Activated effector memory CD4-positive, alpha-beta T cell treated with Interleukin-2 at 50 U/mL for 16 hours (primary cell): Measurements from ENCODE around the gene CFAP161.

Experiments
- DNase-seq: peaks from one replicate; pipeline ENCODE4 v3.0.0-alpha.2; 2020

CFAP161 gene

DNA sequence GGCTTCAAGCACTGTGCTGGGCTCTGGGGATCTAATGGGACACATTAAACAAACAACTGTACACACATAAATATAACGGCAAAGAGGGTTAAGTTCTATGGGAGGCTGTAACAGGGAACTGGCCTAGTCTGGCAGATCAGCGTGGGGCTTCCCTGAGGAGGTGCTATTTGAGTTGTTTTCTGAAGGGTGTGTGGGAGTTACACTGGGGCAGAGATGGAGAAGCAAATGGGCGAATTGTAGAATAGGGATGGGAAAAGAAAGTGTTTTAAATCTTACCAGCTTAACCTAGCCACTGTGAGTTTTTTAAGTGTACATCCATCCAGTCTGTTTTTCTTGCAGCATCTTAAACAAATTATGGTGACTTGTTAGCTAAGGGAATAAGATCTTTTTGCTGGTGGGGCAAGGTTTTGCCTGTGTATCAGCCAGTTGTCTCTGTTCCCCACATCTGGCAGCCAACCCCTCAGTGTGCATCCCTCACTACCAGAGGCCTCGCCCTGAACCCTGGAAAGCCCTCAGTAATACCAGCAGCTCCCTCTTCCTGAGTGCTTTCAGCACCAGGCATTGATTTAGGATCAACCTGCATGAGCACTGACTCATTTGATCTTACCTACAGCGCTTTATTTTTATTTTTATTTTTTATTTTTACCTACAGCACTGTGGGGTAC lies 51.7 kb downstream of the CFAP161 start:
- no peak for DNase-seq

- no peak for DNase-seq
Measured at GRCh38 chr15:81188354-81188753, 54.3 kb downstream of the CFAP161 start.

DNA sequence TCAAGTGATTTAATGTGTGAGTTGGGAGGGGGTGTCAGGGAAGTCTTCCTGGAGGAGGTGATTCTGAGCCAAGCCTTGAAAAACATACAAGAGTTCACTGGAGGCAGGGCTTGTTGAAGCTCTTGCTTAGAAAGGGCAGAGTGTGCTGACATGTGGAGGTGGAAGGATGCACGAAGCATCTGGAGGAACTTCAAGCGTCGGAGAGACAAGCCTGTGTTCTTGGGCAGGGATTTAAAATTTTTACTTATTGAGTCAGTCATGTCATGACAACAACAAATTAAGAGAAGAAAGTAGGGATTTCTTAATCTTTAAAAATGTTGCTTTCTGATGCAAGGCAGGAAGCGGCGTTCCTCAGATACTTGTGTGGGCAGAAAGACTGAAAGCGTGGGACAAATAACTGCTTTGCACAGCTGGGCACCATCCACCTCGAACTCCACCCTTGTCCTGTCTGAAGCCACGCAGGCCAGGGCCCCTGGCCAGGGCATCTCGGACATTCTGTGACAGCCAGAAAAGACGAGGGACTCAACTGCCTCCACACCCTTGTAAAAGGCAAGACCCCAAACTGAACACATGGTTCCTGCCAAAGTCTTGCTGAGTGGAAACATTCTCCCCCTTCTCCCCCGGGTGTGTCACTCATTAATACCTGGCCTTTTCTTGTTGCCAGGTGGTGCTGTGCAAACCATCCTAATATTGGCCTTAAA lies 55.7 kb downstream of the CFAP161 start:
- DNase-seq: no peak

- no peak for DNase-seq
Measured at GRCh38 chr15:81190922-81191507, 56.9 kb downstream of the CFAP161 start.

DNA sequence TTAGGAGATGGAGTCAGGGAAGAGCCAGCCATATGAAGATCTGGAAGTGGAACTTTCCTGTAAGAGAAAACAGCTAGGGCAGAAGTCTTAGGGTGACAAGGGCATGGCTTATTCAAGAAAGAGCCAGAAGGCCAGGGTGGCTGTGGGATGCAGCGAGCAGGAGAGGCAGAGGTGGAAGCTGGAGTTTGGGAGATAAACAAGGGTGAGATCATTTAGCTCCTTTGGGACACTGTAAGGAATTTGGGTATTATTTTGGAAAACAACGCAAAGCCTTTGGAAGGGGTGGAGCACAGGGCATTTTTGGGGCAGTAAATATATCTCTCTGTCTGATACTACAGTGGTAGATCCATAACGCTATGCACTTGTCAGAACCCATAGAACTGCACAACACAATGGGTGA lies 57.6 kb downstream of the CFAP161 start:
- no peak for DNase-seq

DNA sequence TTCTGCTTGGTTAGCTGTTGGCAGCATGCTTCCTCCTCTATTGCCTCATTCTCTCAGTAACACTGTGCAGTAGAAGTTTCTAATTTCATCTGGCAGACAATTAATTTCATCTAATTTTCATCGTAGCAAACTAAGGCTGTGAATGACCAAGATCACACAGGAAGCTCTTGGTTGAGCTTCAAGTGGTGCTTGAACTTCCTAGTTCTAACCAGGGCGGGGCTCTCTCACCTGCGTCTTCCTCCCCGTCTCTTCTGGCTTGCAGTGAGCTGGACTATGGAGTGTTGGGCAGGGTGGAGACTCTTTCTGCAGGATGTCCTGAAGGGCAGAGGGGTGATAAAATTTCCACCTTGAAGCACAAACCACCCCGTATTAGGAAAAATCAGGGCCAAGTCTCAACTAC lies 60.7 kb downstream of the CFAP161 start:
- no peak for DNase-seq

- no peak for DNase-seq
Measured at GRCh38 chr15:81195339-81195864, 61.3 kb downstream of the CFAP161 start.

- no peak for DNase-seq
Measured at GRCh38 chr15:81196576-81197254, 62.6 kb downstream of the CFAP161 start, which contains the start of gene IL16. Gene IL16 (plus strand): TSS chr15:81196879. CDS start chr15:81225400, 28,521 bp downstream.

DNA sequence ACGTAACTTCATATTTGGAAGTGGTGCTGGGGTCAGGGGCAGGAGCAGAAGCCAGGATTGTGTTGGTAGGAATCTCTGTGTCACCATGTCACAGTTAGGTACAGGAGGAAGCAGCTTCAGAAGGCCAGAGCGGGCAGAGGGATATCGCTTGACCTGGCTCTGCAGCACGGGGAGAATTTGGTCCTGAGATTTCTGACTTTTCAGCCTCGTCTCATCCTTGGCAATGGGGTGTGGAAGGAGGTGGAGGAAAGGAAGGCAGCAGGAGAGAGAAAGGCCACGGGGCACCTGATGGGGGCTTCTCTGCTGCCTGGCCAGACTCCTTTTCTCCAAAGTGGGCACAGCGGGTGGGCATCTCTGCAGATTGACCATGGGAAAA lies 63.2 kb downstream of the CFAP161 start:
- no peak for DNase-seq

DNA sequence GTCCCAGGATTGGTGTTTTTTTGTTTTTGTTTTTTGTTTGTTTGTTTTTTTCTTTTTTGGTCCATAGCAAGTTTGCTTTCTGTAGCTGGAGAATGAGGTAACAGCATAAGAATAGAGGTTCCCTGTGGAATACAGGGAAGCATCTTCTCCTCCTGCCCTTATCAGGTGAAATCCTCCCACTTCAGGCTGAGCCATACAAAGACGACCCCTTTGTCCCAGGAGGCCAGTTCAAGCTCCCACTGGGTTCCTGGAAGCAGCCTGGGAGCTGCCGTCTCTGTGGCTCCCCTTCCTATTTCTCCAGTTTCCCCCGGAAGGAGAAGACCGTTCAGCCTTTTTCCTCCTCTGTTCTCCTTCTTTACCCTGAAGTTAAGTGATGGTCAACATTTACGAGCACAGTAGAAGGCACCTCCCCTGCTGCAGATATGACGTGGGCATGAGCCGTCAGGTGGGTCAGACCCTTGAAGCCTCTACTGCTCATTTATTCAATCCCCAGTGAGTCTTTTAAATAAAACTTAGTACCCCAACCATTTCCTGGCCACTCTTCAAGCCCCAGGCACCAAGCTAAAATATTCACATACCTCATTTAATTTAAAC lies 63.7 kb downstream of the CFAP161 start:
- no peak for DNase-seq
